Kidney glomerular epithelial cell (primary cell): ENCODE results near the gene FAM180B.
"Not testable (repeated sequence)": the region's sequence is repeated elsewhere in the genome, so short reads cannot be mapped to it uniquely, and the experiment has no call there.

Source experiments
- DNase-seq: peaks from one replicate; lab custom pipeline; 2025; lab: John Stamatoyannopoulos, UW

FAM180B gene

GRCh38 chr11:47595029-47595428 is 8.6 kb downstream of the FAM180B start:
- DNase-seq: no peak

GRCh38 chr11:47595967-47596366 is 9.5 kb downstream of the FAM180B start:
- no peak for DNase-seq

GRCh38 chr11:47599902-47600301 is 13.4 kb downstream of the FAM180B start:
- no peak for DNase-seq

GRCh38 chr11:47603295-47603694 is 16.8 kb downstream of the FAM180B start:
- no peak for DNase-seq

GRCh38 chr11:47605921-47606320 is 19.4 kb downstream of the FAM180B start:
- no peak for DNase-seq

GRCh38 chr11:47606731-47607130 is 20.3 kb downstream of the FAM180B start:
- DNase-seq: no peak

GRCh38 chr11:47607380-47607779 is 20.9 kb downstream of the FAM180B start:
- peak; percentile 60 for DNase-seq

GRCh38 chr11:47609675-47610074 is 23.2 kb downstream of the FAM180B start:
- no peak for DNase-seq

GRCh38 chr11:47611348-47611794 is 24.9 kb downstream of the FAM180B start:
- no peak for DNase-seq

GRCh38 chr11:47615249-47615648 is 28.8 kb downstream of the FAM180B start:
- no peak for DNase-seq

GRCh38 chr11:47616726-47617416 is 30.4 kb downstream of the FAM180B start:
- DNase-seq: peak; percentile 32

GRCh38 chr11:47617417-47617809 is 30.9 kb downstream of the FAM180B start:
- peak; percentile 52 for DNase-seq

GRCh38 chr11:47620836-47621378 is 34.4 kb downstream of the FAM180B start:
- no peak for DNase-seq

- no peak for DNase-seq
These were observed 39.8 kb downstream of the FAM180B start for GRCh38 chr11:47626234-47626633.

GRCh38 chr11:47628026-47628425 is 41.5 kb downstream of the FAM180B start:
- DNase-seq: no peak

- DNase-seq: no peak
These were observed 45.0 kb downstream of the FAM180B start for GRCh38 chr11:47631473-47631872.

GRCh38 chr11:47636331-47636730 is 49.9 kb downstream of the FAM180B start:
- DNase-seq: not testable (repeated sequence)
